Measurements from ENCODE around the gene OBSCN.

Gene OBSCN

GRCh38 chr1:228168563-228169270 lies 39.1 kb upstream of the OBSCN start:
- TF ChIP-seq POLR2AphosphoS5 (IDR thresholded peaks at IDR 0.05; ENCODE audit: low read depth, low read length) (no peak), SIN3A (IDR thresholded peaks at IDR 0.05; ENCODE audit: borderline replicate concordance, insufficient read depth, low read length) (no peak), FOXP2 (optimal IDR thresholded peaks at IDR 0.05; ENCODE audit: borderline replicate concordance, extremely low read depth, extremely low read length, insufficient read depth) (no peak), TAF1 (IDR thresholded peaks at IDR 0.05; ENCODE audit: borderline replicate concordance, insufficient read depth, low read length) (no peak)
- TF ChIP-seq, protein P1, sequence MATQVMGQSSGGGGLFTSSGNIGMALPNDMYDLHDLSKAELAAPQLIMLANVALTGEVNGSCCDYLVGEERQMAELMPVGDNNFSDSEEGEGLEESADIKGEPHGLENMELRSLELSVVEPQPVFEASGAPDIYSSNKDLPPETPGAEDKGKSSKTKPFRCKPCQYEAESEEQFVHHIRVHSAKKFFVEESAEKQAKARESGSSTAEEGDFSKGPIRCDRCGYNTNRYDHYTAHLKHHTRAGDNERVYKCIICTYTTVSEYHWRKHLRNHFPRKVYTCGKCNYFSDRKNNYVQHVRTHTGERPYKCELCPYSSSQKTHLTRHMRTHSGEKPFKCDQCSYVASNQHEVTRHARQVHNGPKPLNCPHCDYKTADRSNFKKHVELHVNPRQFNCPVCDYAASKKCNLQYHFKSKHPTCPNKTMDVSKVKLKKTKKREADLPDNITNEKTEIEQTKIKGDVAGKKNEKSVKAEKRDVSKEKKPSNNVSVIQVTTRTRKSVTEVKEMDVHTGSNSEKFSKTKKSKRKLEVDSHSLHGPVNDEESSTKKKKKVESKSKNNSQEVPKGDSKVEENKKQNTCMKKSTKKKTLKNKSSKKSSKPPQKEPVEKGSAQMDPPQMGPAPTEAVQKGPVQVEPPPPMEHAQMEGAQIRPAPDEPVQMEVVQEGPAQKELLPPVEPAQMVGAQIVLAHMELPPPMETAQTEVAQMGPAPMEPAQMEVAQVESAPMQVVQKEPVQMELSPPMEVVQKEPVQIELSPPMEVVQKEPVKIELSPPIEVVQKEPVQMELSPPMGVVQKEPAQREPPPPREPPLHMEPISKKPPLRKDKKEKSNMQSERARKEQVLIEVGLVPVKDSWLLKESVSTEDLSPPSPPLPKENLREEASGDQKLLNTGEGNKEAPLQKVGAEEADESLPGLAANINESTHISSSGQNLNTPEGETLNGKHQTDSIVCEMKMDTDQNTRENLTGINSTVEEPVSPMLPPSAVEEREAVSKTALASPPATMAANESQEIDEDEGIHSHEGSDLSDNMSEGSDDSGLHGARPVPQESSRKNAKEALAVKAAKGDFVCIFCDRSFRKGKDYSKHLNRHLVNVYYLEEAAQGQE (IDR thresholded peaks at IDR 0.05; ENCODE audit: insufficient read depth in 1 of 2, low read depth in 2 of 2, low read length in 2 of 2): no peak

GRCh38 chr1:228169345-228169744 lies 38.5 kb upstream of the OBSCN start:
- TF ChIP-seq SIN3A (IDR thresholded peaks at IDR 0.05; ENCODE audit: borderline replicate concordance, insufficient read depth, low read length) (no peak), FOXP2 (optimal IDR thresholded peaks at IDR 0.05; ENCODE audit: borderline replicate concordance, extremely low read depth, extremely low read length, insufficient read depth) (no peak), TAF1 (IDR thresholded peaks at IDR 0.05; ENCODE audit: borderline replicate concordance, insufficient read depth, low read length) (no peak), POLR2AphosphoS5 (IDR thresholded peaks at IDR 0.05; ENCODE audit: low read depth, low read length) (no peak)
- TF ChIP-seq, protein P1 (IDR thresholded peaks at IDR 0.05; ENCODE audit: insufficient read depth in 1 of 2, low read depth in 2 of 2, low read length in 2 of 2): no peak

DNA sequence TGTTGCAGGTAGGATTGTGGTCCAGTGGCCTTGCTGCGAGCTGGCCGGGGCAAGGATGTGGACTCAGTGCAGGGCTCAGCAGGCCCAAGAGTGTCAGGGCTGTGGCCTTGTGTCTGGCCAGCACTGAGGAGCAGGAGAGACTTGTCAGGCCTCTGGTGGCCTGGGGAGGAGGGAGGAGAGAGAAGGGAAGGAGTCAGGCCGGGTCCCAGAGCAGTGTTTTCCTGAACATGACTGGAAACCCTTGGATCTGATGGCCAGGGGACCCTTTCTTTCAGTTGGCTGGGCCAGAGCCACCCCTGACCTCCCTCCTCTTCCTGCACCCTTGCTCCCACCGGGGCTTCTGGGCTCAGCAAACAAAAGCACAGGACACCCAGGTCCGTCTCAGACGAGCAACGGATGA lies 37.2 kb upstream of the OBSCN start:
- TF ChIP-seq TAF1 (IDR thresholded peaks at IDR 0.05; ENCODE audit: borderline replicate concordance, insufficient read depth, low read length) (no peak), POLR2AphosphoS5 (IDR thresholded peaks at IDR 0.05; ENCODE audit: low read depth, low read length) (no peak), SIN3A (IDR thresholded peaks at IDR 0.05; ENCODE audit: borderline replicate concordance, insufficient read depth, low read length) (no peak), FOXP2 (optimal IDR thresholded peaks at IDR 0.05; ENCODE audit: borderline replicate concordance, extremely low read depth, extremely low read length, insufficient read depth) (no peak)
- TF ChIP-seq, protein P1 (IDR thresholded peaks at IDR 0.05; ENCODE audit: insufficient read depth in 1 of 2, low read depth in 2 of 2, low read length in 2 of 2): no peak

GRCh38 chr1:228171221-228171891 lies 36.5 kb upstream of the OBSCN start:
- TF ChIP-seq POLR2AphosphoS5 (IDR thresholded peaks at IDR 0.05; ENCODE audit: low read depth, low read length) (no peak), FOXP2 (optimal IDR thresholded peaks at IDR 0.05; ENCODE audit: borderline replicate concordance, extremely low read depth, extremely low read length, insufficient read depth) (no peak)
- TF ChIP-seq, protein P1 (IDR thresholded peaks at IDR 0.05; ENCODE audit: insufficient read depth in 1 of 2, low read depth in 2 of 2, low read length in 2 of 2): no peak
